HCT116 (cell line): Measurements from ENCODE around the gene WNK1. TPM values are rescaled to one million over a fixed set of nuclear protein-coding genes. Genes with fewer than 3 reads are reported as not detected.

ENCODE experiments used
- ATAC-seq: fragments of 200-7000 bp; cut with Tn5 transposase; 2 replicates; pipeline ENCODE4 v1.9.1; 2020; ENCODE audit warnings: mild to moderate bottlenecking, moderate library complexity
- BruUV-seq: library from RNA; stranded (reverse); fragments of 400-500 nt; replicated peaks from 2 replicates; lab custom pipeline; 2021; lab: Mats Ljungman, UMichigan
- CTCF ChIA-PET: fragments of 300-600 bp; sonication (Branson Sonifier 250); formaldehyde crosslinking; loops from one replicate; lab custom pipeline; 2021; ENCODE audit warnings: antibody characterized with exemption; lab: Charles Lee
- POLR2A ChIA-PET: fragments of 300-600, 350-600 bp; sonication (Branson Sonifier 250); formaldehyde crosslinking; loops from one replicate; lab custom pipeline; 2021; ENCODE audit warnings: antibody characterized with exemption; lab: Charles Lee
- RAD21 ChIA-PET, 2 experiments: fragments of 300-600 bp; sonication (Branson Sonifier 250); formaldehyde crosslinking; loops; one replicate each; lab custom pipeline; 2023; ENCODE audit warnings: low total read pairs in 2 of 2; ENCODE audit not compliant: uncharacterized antibody in 2 of 2, unreplicated experiment in 2 of 2, low non-redundant PET in 1 of 2; lab: Charles Lee
- DNase-seq: peaks from one replicate; pipeline ENCODE4 v3.0.0-alpha.2; 2010; ENCODE audit warnings: low read depth, low spot score
- H2AFZ ChIP-seq: fragments of 200-600 bp; shearing (Covaris generic), sonication (generic); 2 replicates; pipeline ENCODE4 v1.6.1; 2017; ENCODE audit warnings: low read depth, mixed run types, mixed read lengths, antibody characterized with exemption, low read length; ENCODE audit not compliant: poor library complexity, severe bottlenecking
- H3K27ac ChIP-seq: 2 replicates; pipeline ENCODE4 v1.5.1; 2012; ENCODE audit warnings: low read depth, low read length
- H3K27me3 ChIP-seq: fragments of 200-600 bp; sonication (generic); 2 replicates; pipeline ENCODE4 v1.6.1; 2016; ENCODE audit warnings: mixed run types, low read length, mixed read lengths; ENCODE audit not compliant: insufficient read depth
- H3K36me3 ChIP-seq, 2 experiments: fragments of 200-500 bp in 1 of 2; fragments of 200-600 bp in 1 of 2; sonication (Bioruptor generic) in 1 of 2; sonication (generic) in 1 of 2; 2 replicates each; pipeline versions ENCODE4 v1.5.1 to v1.6.1; 2014 to 2016; ENCODE audit warnings: low read length in 2 of 2, inconsistent platforms in 1 of 2, mixed read lengths in 1 of 2, mixed run types in 1 of 2; ENCODE audit not compliant: insufficient read depth in 2 of 2, control insufficient read depth in 1 of 2
- H3K4me1 ChIP-seq, 2 experiments: fragments of 200-600 bp in 1 of 2; sonication (generic) in 1 of 2; 2 replicates each; pipeline versions ENCODE4 v1.5.1 to v1.6.1; 2012 to 2017; ENCODE audit warnings: low read length in 2 of 2, inconsistent platforms in 1 of 2, mild to moderate bottlenecking in 1 of 2, mixed read lengths in 1 of 2, mixed run types in 1 of 2, moderate library complexity in 1 of 2; ENCODE audit not compliant: insufficient read depth in 2 of 2, control insufficient read depth in 1 of 2
- H3K4me2 ChIP-seq: fragments of 200-600 bp; sonication (generic); 2 replicates; pipeline ENCODE4 v1.6.1; 2017; ENCODE audit warnings: mixed run types, low read length, mixed read lengths
- H3K4me3 ChIP-seq, 2 experiments: fragments of 200-600 bp in 1 of 2; sonication (generic) in 1 of 2; replicated peaks in 1 of 2; 2 replicates each; pipeline ENCODE4 v1.5.1; 2011 to 2016; ENCODE audit warnings: low read length in 2 of 2, control low read depth in 1 of 2, low read depth in 1 of 2, mild to moderate bottlenecking in 1 of 2, mixed read lengths in 1 of 2, mixed run types in 1 of 2
- H3K79me2 ChIP-seq: fragments of 200-600 bp; sonication (generic); 2 replicates; pipeline ENCODE4 v1.6.1; 2017; ENCODE audit warnings: mild to moderate bottlenecking, mixed run types, low read length, moderate library complexity, mixed read lengths; ENCODE audit not compliant: insufficient read depth
- H3K9ac ChIP-seq: fragments of 200-600 bp; sonication (generic); 2 replicates; pipeline ENCODE4 v1.6.1; 2016; ENCODE audit warnings: low read length, mixed read lengths
- H3K9me2 ChIP-seq: fragments of 200-600 bp; sonication (generic), shearing (Covaris generic); 2 replicates; pipeline ENCODE4 v1.6.1; 2017; ENCODE audit warnings: mixed run types, mild to moderate bottlenecking, moderate library complexity; ENCODE audit not compliant: insufficient read depth
- H3K9me3 ChIP-seq, 2 experiments: fragments of 200-500 bp in 1 of 2; fragments of 200-600 bp in 1 of 2; sonication (Bioruptor generic) in 1 of 2; sonication (generic) in 1 of 2; 2 replicates each; pipeline ENCODE4 v1.6.1; 2014 to 2017; ENCODE audit warnings: low read length in 2 of 2, mixed read lengths in 2 of 2, inconsistent platforms in 1 of 2, low read depth in 1 of 2, mild to moderate bottlenecking in 1 of 2, mixed run types in 1 of 2, moderate library complexity in 1 of 2; ENCODE audit not compliant: control insufficient read depth in 1 of 2, insufficient read depth in 1 of 2
- H4K20me1 ChIP-seq: fragments of 200-600 bp; sonication (generic), shearing (Covaris generic); 2 replicates; pipeline ENCODE4 v1.6.1; 2017; ENCODE audit warnings: mixed run types, mild to moderate bottlenecking, moderate library complexity; ENCODE audit not compliant: insufficient read depth
- ATF3 ChIP-seq: IDR thresholded peaks from 2 replicates; pipeline ENCODE4 v1.6.1; 2012
- CBX3 ChIP-seq: IDR thresholded peaks from 2 replicates; pipeline ENCODE4 v1.6.1; 2012; ENCODE audit warnings: low read depth
- CEBPB ChIP-seq: IDR thresholded peaks from 2 replicates; pipeline ENCODE4 v1.6.1; 2012; ENCODE audit warnings: low read depth
- CTCF ChIP-seq, 3 experiments: fragments of 200-600 bp in 1 of 3; sonication (generic) in 1 of 3; IDR thresholded peaks in 2 of 3; conservative IDR thresholded peaks in 1 of 3; 2 replicates each; pipeline ENCODE4 v1.5.1; 2012 to 2017; ENCODE audit warnings: low read depth in 2 of 3, low read length in 2 of 3, antibody characterized with exemption in 1 of 3, borderline replicate concordance in 1 of 3, control low read depth in 1 of 3, mild to moderate bottlenecking in 1 of 3, mixed read lengths in 1 of 3, mixed run types in 1 of 3, moderate library complexity in 1 of 3; ENCODE audit not compliant: insufficient read depth in 1 of 3
- ELF1 ChIP-seq: IDR thresholded peaks from 2 replicates; pipeline ENCODE4 v1.6.1; 2012; ENCODE audit warnings: low read depth, borderline replicate concordance
- EZH2 ChIP-seq: fragments of 200-600 bp; sonication (generic); IDR thresholded peaks from 2 replicates; pipeline ENCODE4 v1.6.1; 2017; ENCODE audit warnings: antibody characterized with exemption, mixed run types
- EZH2phosphoT487 ChIP-seq: fragments of 200-600 bp; IDR thresholded peaks from 2 replicates; pipeline ENCODE4 v1.6.1; 2018; ENCODE audit warnings: antibody characterized with exemption, borderline replicate concordance
- FOSL1 ChIP-seq: IDR thresholded peaks from 2 replicates; pipeline ENCODE4 v1.6.1; 2012; ENCODE audit warnings: low read depth
- MAX ChIP-seq: IDR thresholded peaks from 2 replicates; pipeline ENCODE4 v1.6.1; 2012
- POLR2A ChIP-seq: IDR thresholded peaks from 2 replicates; pipeline ENCODE4 v1.7.0; 2011; ENCODE audit warnings: borderline replicate concordance; ENCODE audit not compliant: insufficient read depth, insufficient read length; ENCODE audit errors: extremely low read depth
- POLR2AphosphoS5 ChIP-seq: IDR thresholded peaks from 2 replicates; pipeline ENCODE4 v1.6.1; 2011; ENCODE audit warnings: mild to moderate bottlenecking, low read depth, low read length, moderate library complexity
- RAD21 ChIP-seq: IDR thresholded peaks from 2 replicates; pipeline ENCODE4 v1.6.1; 2012; ENCODE audit warnings: low read depth, mild to moderate bottlenecking
- SIN3A ChIP-seq: IDR thresholded peaks from 2 replicates; pipeline ENCODE4 v1.6.1; 2012; ENCODE audit warnings: low read depth
- TCF7L2 ChIP-seq: IDR thresholded peaks from 2 replicates; pipeline ENCODE4 v1.7.0; 2011; ENCODE audit warnings: borderline replicate concordance, inconsistent platforms; ENCODE audit not compliant: insufficient read depth, insufficient read length; ENCODE audit errors: extremely low read depth
- ZBTB33 ChIP-seq: IDR thresholded peaks from 2 replicates; pipeline ENCODE4 v1.6.1; 2011; ENCODE audit warnings: mild to moderate bottlenecking, low read length, moderate library complexity; ENCODE audit not compliant: insufficient replicate concordance; ENCODE audit errors: extremely low read depth
- ZFX ChIP-seq: fragments of 450-650 bp; IDR thresholded peaks from 2 replicates; pipeline ENCODE4 v1.6.1; 2017
- ZNF274 ChIP-seq: fragments of 200-500 bp; sonication (Bioruptor generic); IDR thresholded peaks from 2 replicates; pipeline ENCODE4 v1.6.1; 2014; ENCODE audit warnings: mild to moderate bottlenecking, low read depth, low read length, inconsistent platforms
- intact Hi-C: fragments of 100-400 bp; cut with micrococcal nuclease; formaldehyde crosslinking; loops from 2 replicates; pipeline ENCODE4 v1.10.0; 2022
- total RNA-seq: library from RNA; stranded (reverse); gene quantifications from one replicate; pipeline ENCODE4 v1.2.1, GENCODE V29; 2021; ENCODE audit not compliant: unreplicated experiment

Gene WNK1
- total RNA-seq, 1 experiment from 2014 or later: 81.0 TPM

GRCh38 chr12:879641-880040 lies 127.3 kb downstream of the WNK1 start:
- Histone ChIP-seq H3K27ac (no peak overlapping the region), H3K27me3 (no peaks in the 10 kb centered on the region), H3K79me2 (0 out of 2 replicates have a peak, but pooled peaks cover 3% of the 10 kb centered on the region), H2AFZ (no peak overlapping the region), H3K4me1 (no peaks in the 10 kb centered on the region), H3K4me2 (no peak overlapping the region), H3K4me3 (no peak overlapping the region), H3K9me2 (no peaks in the 10 kb centered on the region), H3K36me3 (peaks cover 42 to 49% of the 10 kb centered on the region in 2 experiments), H3K9ac (no peak overlapping the region), H4K20me1 (no peaks in the 10 kb centered on the region), H3K9me3 (no peaks in the 10 kb centered on the region)
- intact Hi-C loops: no loop called here
- BruUV-seq: no TSS peak
- TF ChIP-seq MAX (no peak), ZNF274 (no peak), EZH2 (no peak), POLR2AphosphoS5 (no peak), CEBPB (no peak)
- DNase-seq: no peak
- no peak for ATAC-seq
- ChIA-PET CTCF (no interaction called here), POLR2A (no interaction called here), RAD21 (no interaction called here)

- H3K9me3 ChIP-seq: no peaks in the 10 kb centered on the region
- no peak overlapping the region for H3K4me2 ChIP-seq
- DNase-seq (no peak), ATAC-seq (no peak)
- no peak overlapping the region for H2AFZ ChIP-seq
- no peaks in the 10 kb centered on the region for H3K27me3 ChIP-seq
- no peaks in the 10 kb centered on the region for H3K9me2 ChIP-seq
- H3K4me1 ChIP-seq: no peaks in the 10 kb centered on the region
- H3K4me3 ChIP-seq: no peak overlapping the region
- H3K27ac ChIP-seq: no peak overlapping the region
- no peaks in the 10 kb centered on the region for H4K20me1 ChIP-seq
- 0 out of 2 replicates have a peak, but pooled peaks cover 3% of the 10 kb centered on the region for H3K79me2 ChIP-seq
- ChIA-PET POLR2A (no interaction called here), RAD21 (no interaction called here), CTCF (no interaction called here)
- intact Hi-C loops: no loop called here
- no TSS peak for BruUV-seq
- H3K9ac ChIP-seq: no peak overlapping the region
- peaks cover 52 to 59% of the 10 kb centered on the region in 2 experiments for H3K36me3 ChIP-seq
- TF ChIP-seq POLR2AphosphoS5 (no peak), RAD21 (no peak), ATF3 (no peak), FOSL1 (no peak), ZNF274 (no peak), POLR2A (no peak), MAX (no peak), CTCF (IDR thresholded peaks at IDR 0.05 in 2 of 3, conservative IDR thresholded peaks at IDR 0.05 in 1 of 3; ENCODE audit: borderline replicate concordance in 1 of 3, insufficient read depth in 1 of 3, low read depth in 2 of 3, low read length in 2 of 3) (no peak), SIN3A (no peak), ZBTB33 (no peak), CEBPB (no peak), ZFX (no peak), TCF7L2 (no peak), ELF1 (no peak), CBX3 (no peak), EZH2phosphoT487 (no peak)
Observed at GRCh38 chr12:880656-881055, 128.3 kb downstream of the WNK1 start.
